Measurements from ENCODE around the gene DNMT3L.

Gene DNMT3L

GRCh38 chr21:44296103-44296519, 34.4 kb upstream of the DNMT3L start:
- no peak for DNase-seq
- intact Hi-C loops (cut with DNase I): no loop called here

- intact Hi-C loops (cut with DNase I): no loop called here
- no peak for DNase-seq
These were observed 33.9 kb upstream of the DNMT3L start for GRCh38 chr21:44295646-44296045.

- no peak for DNase-seq
These were observed 33.5 kb upstream of the DNMT3L start for GRCh38 chr21:44295163-44295573.

GRCh38 chr21:44294391-44295162, 32.9 kb upstream of the DNMT3L start:
- peak in 1 of 10 donors; percentile 45 for DNase-seq
- intact Hi-C loops (cut with DNase I): no loop called here

More at GRCh38 chr21:44295163-44295573, 33.5 kb upstream of the DNMT3L start:
- intact Hi-C loops (cut with DNase I): no loop called here

- DNase-seq: no peak
These were observed 32.0 kb upstream of the DNMT3L start for GRCh38 chr21:44293551-44294231.

GRCh38 chr21:44292812-44293195, 31.1 kb upstream of the DNMT3L start:
- DNase-seq: peak in 1 of 10 donors; percentile 75
- intact Hi-C loops (cut with DNase I): no loop called here

More at GRCh38 chr21:44293551-44294231, 32.0 kb upstream of the DNMT3L start:
- intact Hi-C loops (cut with DNase I): no loop called here

- peak in 1 of 10 donors; percentile 84 for DNase-seq
- intact Hi-C loops (cut with DNase I): no loop called here
These were observed 30.5 kb upstream of the DNMT3L start for GRCh38 chr21:44291936-44292811.

- intact Hi-C loops (cut with DNase I): no loop called here
- DNase-seq: peak in 1 of 10 donors; percentile 80
These were observed 29.6 kb upstream of the DNMT3L start for GRCh38 chr21:44291078-44291935.

- intact Hi-C loops (cut with DNase I): no loop called here
- DNase-seq: peak in 1 of 10 donors; percentile 78
These were observed 28.8 kb upstream of the DNMT3L start for GRCh38 chr21:44290327-44291077.

- peak in 2 of 10 donors; percentile 1 to 65 for DNase-seq
- intact Hi-C loops (cut with DNase I): no loop called here
These were observed 27.8 kb upstream of the DNMT3L start for GRCh38 chr21:44289381-44290010.

GRCh38 chr21:44288251-44289110, 26.8 kb upstream of the DNMT3L start:
- intact Hi-C loops (cut with DNase I): no loop called here
- DNase-seq: peak in 2 of 10 donors; percentile 3 to 84

GRCh38 chr21:44286716-44287632, 25.3 kb upstream of the DNMT3L start:
- peak in 1 of 10 donors; percentile 80 for DNase-seq
- intact Hi-C loops (cut with DNase I): no loop called here

GRCh38 chr21:44286086-44286715, 24.5 kb upstream of the DNMT3L start:
- peak in 1 of 10 donors; percentile 68 for DNase-seq
- intact Hi-C loops (cut with DNase I): no loop called here

- intact Hi-C loops (cut with DNase I): no loop called here
- peak in 1 of 10 donors; percentile 83 for DNase-seq
These were observed 23.7 kb upstream of the DNMT3L start, which contains the start of gene AIRE for GRCh38 chr21:44285138-44285992. Gene AIRE (plus strand): TSS chr21:44285876. CDS start chr21:44286007, 131 bp downstream.

- DNase-seq: no peak
- intact Hi-C loops (cut with DNase I): no loop called here
These were observed 22.3 kb upstream of the DNMT3L start for GRCh38 chr21:44283948-44284347.
